Brain microvascular endothelial cell (primary cell): ENCODE results near the gene ANGEL1.
A peak's percentile ranks its signal among the peaks of the same experiment; 100 is the strongest.

Experiments used
- DNase-seq: peaks from one replicate; pipeline ENCODE4 v3.0.0-alpha.2; 2020
- H3K27ac ChIP-seq: fragments of 250-450 bp; sonication (Bioruptor Pico); 2 replicates; pipeline ENCODE4 v1.5.1; 2020; ENCODE audit warnings: mild to moderate bottlenecking, moderate library complexity
- H3K27me3 ChIP-seq: fragments of 250-450 bp; sonication (Bioruptor Pico); replicated peaks from 2 replicates; pipeline ENCODE4 v1.5.1; 2020; ENCODE audit warnings: mild to moderate bottlenecking
- H3K36me3 ChIP-seq: fragments of 250-450 bp; sonication (Bioruptor Pico); replicated peaks from 2 replicates; pipeline ENCODE4 v1.5.1; 2020; ENCODE audit warnings: mild to moderate bottlenecking
- H3K4me3 ChIP-seq: 2 replicates; pipeline ENCODE4 v1.5.1; 2011; ENCODE audit warnings: low read depth, mild to moderate bottlenecking, control low read depth, low read length, moderate library complexity
- in situ Hi-C: cut with HindIII; loops from 2 replicates; pipeline ENCODE4 v1.10.0; 2017; ENCODE audit warnings: low sequenced_read_pairs, low pct_ligation_motif_present
- TF ChIP-seq, protein P1 (sequence below): IDR thresholded peaks from 2 replicates; pipeline ENCODE4 v1.5.1; 2011; ENCODE audit warnings: low read depth, mild to moderate bottlenecking, moderate library complexity, low read length, control low read depth, inconsistent platforms; ENCODE audit errors: missing control alignments

The ANGEL1 gene

GRCh38 chr14:76812093-76812421 is 625 bp downstream of the ANGEL1 start:
- Histone ChIP-seq H3K4me3 (peak overlapping the region; percentile 77), H3K36me3 (no peaks in the 10 kb centered on the region), H3K27ac (no peak overlapping the region), H3K27me3 (no peaks in the 10 kb centered on the region)
- TF ChIP-seq, protein P1, sequence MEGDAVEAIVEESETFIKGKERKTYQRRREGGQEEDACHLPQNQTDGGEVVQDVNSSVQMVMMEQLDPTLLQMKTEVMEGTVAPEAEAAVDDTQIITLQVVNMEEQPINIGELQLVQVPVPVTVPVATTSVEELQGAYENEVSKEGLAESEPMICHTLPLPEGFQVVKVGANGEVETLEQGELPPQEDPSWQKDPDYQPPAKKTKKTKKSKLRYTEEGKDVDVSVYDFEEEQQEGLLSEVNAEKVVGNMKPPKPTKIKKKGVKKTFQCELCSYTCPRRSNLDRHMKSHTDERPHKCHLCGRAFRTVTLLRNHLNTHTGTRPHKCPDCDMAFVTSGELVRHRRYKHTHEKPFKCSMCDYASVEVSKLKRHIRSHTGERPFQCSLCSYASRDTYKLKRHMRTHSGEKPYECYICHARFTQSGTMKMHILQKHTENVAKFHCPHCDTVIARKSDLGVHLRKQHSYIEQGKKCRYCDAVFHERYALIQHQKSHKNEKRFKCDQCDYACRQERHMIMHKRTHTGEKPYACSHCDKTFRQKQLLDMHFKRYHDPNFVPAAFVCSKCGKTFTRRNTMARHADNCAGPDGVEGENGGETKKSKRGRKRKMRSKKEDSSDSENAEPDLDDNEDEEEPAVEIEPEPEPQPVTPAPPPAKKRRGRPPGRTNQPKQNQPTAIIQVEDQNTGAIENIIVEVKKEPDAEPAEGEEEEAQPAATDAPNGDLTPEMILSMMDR, result no peak
- in situ Hi-C loops, result no loop called here
- no peak for DNase-seq

DNA sequence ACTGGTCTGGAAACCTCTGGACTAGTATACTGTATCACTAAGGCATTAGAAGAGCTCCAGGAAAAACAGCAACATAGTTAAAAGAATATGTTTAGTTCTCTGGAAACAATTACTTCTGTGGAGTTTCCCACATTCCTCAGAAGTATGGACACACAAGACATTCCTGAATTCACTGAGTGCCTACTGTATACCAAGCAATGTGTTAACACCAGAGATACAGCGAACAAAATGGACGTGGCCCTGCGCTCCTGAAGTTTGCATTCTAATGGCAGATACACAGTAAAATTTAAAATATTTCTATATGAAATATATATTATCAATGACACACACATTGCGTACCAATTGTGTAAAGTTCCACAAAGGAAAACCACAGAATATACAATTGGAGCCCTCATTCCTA is 1.1 kb downstream of the ANGEL1 start:
- no peak overlapping the region for H3K27ac ChIP-seq
- TF ChIP-seq, protein P1, result no peak
- in situ Hi-C loops, result no loop called here
- H3K36me3 ChIP-seq, result peaks cover 2% of the 10 kb centered on the region
- no peaks in the 10 kb centered on the region for H3K27me3 ChIP-seq
- peak overlapping the region; percentile 77 for H3K4me3 ChIP-seq
- no peak for DNase-seq

- TF ChIP-seq, protein P1, result peak; percentile 76
- Histone ChIP-seq H3K36me3 (peaks cover 2% of the 10 kb centered on the region), H3K27ac (no peak overlapping the region), H3K27me3 (no peaks in the 10 kb centered on the region), H3K4me3 (peak overlapping the region; percentile 41)
- in situ Hi-C loops, result no loop called here
- peak; percentile 37 for DNase-seq
Measured at GRCh38 chr14:76810953-76811400, 1.7 kb downstream of the ANGEL1 start.

- no peak overlapping the region for H3K27ac ChIP-seq
- no peak overlapping the region for H3K4me3 ChIP-seq
- no peak for DNase-seq
- H3K27me3 ChIP-seq, result no peaks in the 10 kb centered on the region
- H3K36me3 ChIP-seq, result peaks cover 2% of the 10 kb centered on the region
- TF ChIP-seq, protein P1, result no peak
- in situ Hi-C loops, result no loop called here
Measured at GRCh38 chr14:76810525-76810924, 2.2 kb downstream of the ANGEL1 start.

GRCh38 chr14:76808990-76809389 is 3.7 kb downstream of the ANGEL1 start:
- no peak for DNase-seq
- no peaks in the 10 kb centered on the region for H3K27me3 ChIP-seq
- in situ Hi-C loops, result no loop called here
- H3K27ac ChIP-seq, result no peak overlapping the region
- no peak overlapping the region for H3K4me3 ChIP-seq
- peaks cover 8% of the 10 kb centered on the region for H3K36me3 ChIP-seq
- TF ChIP-seq, protein P1, result no peak

- peaks cover 15% of the 10 kb centered on the region for H3K36me3 ChIP-seq
- no peaks in the 10 kb centered on the region for H3K27me3 ChIP-seq
- H3K27ac ChIP-seq, result no peak overlapping the region
- in situ Hi-C loops, result no loop called here
- no peak for DNase-seq
- no peak overlapping the region for H3K4me3 ChIP-seq
- TF ChIP-seq, protein P1, result no peak
Measured at GRCh38 chr14:76808011-76808410, 4.7 kb downstream of the ANGEL1 start.
